Measurements from ENCODE around the gene ZFAND3.
"Not testable (repeated sequence)": the region's sequence is repeated elsewhere in the genome, so short reads cannot be mapped to it uniquely, and the experiment has no call there.

Gene ZFAND3

DNA sequence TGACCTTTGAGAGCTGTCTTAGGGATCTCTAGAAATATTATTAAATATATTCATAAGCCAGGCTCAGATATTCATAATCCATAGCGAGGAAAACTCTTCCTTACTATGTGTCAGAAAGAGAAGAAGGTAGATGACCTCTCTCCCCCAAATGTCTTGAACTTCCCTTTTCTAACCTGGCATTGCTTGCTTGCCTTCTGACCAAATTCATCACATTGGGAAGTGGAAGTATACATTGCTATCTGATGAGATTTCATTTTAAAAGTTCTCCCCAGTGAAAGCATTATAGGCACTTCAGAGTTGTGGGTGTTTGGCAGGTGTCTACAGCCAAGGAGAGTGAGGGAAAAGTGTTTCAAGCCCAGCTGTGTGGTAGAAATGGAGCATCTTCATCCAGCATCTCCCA is 197.3 kb downstream of the ZFAND3 start:
- DNase-seq = no peak

DNA sequence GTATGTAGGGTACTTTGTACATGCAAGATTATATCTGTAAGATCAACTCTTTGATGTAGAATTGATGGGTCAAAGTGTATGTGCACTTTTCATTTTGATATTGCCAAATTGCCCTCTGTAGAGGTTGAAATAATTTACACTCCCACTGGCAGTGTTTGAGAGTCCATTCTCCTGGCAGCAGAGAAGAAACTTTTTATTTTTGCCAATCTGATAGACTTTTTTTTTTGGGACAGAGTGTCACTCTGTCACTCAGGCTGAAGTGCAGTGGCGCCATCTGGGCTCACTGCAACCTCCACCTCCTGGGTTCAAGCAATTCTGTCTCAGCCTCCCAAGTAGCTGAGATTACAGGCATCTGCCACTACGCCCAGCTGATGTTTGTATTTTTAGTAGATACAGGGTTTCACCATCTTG is 199.2 kb downstream of the ZFAND3 start:
- no peak for DNase-seq

DNA sequence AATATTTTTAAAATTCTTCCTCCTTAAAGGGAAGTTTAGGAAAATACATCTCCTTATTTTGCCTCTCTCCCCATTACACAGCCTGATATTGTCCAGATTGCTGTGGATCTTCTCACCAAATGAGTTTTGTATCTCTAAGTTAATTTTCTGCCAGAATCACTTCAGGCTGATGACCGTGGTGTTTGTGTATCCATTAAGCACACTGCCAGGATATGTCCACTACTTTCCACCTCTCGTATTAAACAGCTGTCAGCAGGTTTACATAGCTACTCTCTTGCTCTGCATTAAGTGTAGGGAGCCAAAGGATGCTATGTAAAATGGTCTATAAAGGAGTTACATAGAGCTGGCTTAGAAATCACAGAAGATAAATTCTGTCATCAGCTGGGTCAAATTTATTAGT is 201.1 kb downstream of the ZFAND3 start:
- DNase-seq = peak; percentile 70

DNA sequence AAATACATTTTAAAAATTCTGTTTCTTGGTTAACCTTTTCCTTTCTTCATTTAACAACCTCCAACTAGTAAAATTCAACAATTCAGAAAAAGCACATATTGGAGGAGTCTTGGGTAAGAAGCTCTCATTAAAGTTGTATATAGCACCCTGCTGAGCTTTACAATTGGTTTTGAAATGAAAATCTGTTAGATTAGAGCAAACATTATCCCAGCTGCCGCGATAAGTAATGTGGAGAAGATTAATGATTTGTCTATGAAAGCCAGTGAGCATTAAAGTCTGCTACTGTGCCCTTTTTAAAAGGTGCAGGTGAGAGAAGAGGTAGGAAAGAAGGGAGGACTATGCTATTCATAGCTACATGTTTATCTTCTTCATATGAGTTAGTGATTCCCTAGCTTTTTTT is 201.5 kb downstream of the ZFAND3 start:
- peak; percentile 55 for DNase-seq

DNA sequence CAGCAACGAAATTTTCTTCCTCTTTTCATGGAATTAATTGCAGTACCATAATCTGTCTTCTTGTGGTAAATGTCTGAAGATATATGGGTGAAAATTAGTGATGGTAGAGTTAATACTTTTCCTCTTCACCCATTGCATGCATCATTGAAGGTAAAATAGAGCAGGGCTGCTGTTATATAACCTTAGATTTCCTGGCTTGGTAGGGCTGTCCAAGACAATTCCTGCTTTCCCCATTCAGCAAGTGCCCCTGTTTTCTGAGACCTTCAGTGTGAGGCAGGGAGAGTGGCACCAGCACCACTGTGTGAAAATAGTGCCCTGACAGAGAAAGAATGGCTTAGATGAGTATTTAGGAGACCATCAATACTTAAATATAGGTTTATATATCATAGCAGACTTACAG is 202.0 kb downstream of the ZFAND3 start:
- DNase-seq = no peak

DNA sequence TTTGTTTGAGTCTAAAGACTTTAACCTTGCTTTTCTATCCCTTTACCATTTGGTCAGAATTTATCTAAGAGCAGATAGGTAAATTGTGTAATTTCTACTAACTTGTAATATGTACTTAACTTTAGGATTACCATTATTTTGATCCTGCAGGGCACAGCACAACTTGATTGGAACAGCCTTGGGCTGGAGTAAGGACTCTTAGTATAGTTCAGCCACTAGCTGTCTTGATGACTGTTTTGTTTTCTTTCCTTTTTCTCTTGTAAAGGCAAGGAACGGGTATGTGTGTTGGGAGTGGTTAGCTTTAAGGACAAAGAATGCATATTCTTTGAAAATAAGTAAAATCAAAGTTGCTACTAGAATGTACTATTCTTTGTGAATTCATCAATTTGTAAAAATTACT is 203.2 kb downstream of the ZFAND3 start:
- no peak for DNase-seq

DNA sequence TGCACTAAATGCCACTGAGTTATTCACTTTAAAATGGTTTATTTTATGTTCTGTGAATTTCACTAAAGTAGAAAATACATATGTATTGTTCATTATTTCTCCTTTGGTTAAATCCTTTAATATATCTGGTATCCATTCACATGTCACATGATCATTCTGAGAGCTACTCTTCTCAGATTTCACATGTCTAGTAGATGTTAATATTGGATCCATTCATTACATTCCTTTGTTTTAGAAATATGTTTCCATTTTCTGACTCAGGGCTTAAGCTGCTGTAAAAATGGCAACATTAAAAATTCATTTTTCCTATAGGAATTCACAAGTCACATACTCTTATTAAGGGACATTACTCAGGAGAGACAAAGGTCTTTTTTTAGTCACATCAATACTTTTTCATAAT is 205.4 kb downstream of the ZFAND3 start:
- DNase-seq = no peak

DNA sequence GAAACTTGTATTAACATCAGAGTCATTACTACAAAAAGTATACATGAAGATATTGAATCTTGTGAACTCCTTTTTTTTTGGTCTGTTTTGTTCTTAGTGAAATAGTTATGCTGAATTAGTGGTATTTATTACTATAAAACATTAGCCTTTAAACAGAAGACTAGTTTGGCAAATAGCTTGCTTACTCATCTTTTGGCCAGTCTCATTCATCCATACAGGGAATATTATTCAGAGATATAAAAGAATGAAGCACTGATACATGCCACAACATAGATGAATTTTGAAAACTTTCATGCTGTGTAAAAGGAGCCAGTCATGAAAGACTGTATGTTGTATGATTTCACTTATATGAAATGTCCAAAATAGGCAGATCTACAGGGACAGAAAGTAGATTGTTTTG is 205.9 kb downstream of the ZFAND3 start:
- DNase-seq = no peak

DNA sequence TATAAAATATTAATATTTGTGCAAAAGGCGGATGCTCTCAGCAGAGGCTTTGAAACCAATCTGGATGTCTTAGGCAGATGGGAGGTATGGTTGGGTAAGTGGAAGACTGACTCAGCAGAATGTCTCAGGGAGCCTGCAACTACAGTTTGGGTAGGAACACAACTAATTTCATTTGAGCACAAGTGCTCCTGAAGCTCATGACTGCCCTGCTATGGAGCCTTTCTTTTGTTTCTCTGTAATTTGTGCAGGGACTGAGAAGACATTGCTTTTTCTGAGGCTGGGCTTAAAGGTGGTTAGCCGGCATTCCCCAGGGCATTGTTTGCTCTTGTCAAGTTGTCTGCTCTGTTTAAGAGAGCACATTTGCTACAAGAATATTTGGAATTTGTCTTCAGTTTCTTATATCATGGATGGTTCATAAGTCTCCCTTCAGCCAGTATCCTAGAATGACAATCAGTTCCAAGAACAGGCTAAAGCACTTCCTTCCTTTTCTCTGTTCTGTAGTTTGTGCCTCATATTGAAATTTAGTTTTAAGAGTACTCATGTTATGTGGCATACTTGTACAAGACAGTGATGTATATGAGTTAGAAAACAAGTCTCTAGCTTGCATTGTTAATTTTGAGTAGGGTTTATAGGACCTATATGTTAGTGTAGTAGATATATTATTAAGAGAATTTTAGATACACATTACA is 208.3 kb downstream of the ZFAND3 start:
- no peak for DNase-seq

DNA sequence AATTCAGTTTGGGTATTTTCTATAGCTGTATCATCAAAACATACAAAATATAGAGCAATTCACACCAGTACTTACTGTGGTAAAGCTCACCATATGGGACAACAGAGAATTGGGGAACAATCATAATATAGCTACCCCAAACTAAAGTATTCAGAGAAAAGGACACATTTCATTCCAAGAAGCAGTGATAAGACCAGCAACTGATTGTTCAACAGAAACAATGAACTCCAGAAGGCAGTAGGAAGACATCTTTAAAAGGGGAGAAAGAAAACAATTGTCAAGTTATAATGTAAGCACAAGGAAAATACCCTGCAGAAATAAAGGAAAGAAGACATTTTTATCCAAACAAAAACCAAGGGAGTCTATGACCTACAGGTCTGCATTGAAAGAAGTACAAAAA is 210.9 kb downstream of the ZFAND3 start:
- no peak for DNase-seq

DNA sequence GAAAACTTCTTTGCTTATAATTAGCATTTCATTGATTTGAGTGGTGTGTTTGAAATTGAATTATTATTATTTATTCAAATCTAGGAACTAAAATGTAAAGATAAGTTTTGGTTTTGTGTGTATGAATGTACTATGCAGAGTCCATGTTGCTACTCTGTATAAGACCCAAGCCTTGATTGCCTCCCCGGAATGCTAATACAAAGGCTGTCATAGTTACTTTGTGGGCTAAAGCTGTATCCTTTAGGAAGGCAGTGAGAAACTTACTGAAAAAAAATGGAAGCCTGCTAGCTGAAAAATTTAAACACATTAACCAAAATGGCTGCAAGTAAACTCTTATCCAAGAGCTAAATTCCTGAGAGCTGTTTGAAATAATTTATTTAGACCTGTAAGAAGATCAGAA is 213.3 kb downstream of the ZFAND3 start:
- DNase-seq = no peak

DNA sequence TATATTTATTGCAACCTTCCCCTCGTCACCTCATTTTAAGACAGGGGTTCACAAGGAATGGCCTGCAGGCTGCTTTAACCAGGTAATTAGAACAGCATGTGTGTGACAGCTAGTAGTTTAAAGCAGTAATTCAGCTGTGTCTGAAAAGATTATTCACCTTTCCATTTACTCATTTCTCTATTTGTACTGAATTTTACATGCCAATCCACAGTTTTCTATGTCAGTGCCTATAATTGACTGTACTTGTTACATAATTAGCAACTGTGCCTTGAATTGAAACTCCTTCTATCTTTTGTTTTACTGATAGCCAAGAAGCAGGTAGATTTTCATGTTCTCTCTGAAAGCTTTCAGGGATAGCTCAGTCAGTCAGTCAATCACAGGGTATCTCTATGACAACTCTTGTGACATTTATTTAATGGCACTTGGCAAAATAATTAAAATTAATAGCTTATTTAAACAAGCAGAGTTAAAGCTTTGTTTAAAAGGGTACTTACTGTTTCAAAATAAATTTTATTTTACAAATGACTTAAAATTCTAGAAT is 214.0 kb downstream of the ZFAND3 start:
- no peak for DNase-seq

DNA sequence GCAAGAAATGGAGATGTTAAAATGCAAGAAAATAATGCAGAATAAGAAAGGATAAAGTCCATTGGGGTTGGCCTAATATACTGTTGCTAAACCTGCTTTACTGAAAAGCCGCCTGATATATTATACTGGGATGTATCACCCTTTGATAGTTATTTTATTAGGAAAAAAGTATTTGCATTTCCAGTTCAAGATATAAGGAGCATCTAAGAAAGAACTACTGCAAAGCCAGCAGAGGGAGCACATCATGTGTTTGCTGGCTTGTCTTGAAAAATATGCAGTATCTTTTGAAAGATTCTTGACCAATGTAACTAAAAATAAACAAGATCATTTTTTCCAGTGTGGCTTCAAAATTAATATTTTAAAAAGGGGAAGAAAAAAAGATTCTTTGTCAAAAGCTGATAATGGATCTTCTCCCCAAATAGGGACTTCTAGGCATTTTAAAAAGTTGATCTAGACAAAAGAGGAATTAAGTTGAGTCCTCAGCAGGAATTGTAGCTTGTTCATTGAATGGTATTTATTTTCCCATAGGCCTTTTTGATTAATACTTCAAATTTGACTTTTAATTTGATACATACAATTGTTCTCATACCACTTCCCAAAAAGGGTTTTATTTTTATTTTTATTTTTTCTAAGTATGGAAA is 214.9 kb downstream of the ZFAND3 start:
- no peak for DNase-seq

DNA sequence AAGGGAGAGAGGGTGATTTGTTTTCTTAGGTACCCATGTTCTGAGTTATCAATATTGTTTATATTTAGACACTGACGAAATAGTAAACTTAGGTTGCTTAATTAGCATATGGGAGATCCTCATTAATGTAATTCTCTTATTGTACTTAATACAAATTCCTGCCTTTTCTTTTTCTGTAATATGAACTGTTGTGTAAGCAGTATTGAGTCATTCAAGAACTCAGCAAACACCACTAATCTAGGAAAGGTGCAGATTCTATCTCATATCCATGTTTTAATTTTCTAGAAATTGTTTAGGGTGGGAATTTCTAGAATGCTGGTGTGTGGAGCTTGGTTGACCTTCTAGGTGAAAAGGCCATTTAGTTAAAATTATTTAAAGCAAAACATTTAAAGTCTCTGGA is 216.0 kb downstream of the ZFAND3 start:
- DNase-seq = no peak

DNA sequence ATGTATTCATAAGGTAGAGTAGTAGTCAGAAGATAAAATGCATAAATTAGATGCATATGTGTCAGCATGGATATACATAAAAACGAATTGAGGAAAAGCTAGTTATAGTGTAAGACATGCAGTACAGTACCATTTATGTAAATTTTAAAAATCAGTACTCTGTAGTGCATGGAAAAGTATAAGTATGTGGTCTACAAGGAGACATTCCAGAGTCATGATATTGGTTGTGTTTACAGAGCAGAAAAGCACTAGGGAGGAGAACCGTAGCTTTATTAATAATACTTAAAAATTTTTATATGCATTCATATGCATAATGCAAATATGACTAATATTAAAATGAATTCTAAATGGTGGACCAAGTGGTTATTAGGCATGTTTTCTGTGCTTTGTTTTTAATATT is 220.0 kb downstream of the ZFAND3 start:
- DNase-seq = no peak

DNA sequence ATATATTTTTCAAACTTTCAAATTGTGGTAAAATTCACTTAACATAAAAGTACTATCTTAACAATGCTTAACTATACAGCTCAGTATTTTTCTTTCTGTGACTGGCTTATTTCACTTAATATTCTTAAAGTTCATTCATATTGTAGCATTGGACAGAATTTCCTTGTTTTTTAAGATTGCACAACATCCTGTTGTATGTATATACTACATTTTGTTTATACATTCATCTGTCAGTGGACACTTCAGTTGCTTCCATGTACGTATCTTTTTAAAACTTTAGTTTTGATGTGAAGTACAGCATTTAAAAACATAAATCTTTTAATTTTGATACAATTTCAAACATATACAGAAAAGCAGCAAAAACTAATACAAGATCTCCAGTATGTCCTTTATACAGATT is 220.7 kb downstream of the ZFAND3 start:
- no peak for DNase-seq

DNA sequence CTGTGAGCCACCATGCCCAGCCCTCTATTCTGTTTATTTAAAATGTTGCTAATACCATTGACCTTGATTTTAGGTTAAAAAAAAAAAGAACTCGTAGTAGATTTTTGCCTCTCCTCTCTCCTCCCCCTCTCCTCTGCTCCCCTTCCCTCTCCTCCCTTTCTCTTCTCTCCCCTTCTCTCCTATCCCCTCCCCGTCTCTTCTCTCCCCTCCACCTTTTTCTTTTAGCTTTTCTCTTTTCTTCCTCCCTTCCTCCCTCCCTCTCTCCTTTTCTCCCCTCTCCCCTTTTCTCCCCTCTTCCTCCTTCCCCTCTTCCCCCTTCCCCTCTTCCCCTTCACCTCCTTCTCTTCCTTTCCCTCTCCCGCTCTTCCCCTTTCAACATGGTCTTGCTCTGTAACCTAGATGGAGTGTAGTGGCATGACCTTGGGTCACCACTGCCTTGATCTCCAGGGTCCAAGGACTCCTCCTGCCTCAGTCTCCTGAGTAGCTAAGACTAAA is 223.8 kb downstream of the ZFAND3 start:
- DNase-seq = no peak

DNA sequence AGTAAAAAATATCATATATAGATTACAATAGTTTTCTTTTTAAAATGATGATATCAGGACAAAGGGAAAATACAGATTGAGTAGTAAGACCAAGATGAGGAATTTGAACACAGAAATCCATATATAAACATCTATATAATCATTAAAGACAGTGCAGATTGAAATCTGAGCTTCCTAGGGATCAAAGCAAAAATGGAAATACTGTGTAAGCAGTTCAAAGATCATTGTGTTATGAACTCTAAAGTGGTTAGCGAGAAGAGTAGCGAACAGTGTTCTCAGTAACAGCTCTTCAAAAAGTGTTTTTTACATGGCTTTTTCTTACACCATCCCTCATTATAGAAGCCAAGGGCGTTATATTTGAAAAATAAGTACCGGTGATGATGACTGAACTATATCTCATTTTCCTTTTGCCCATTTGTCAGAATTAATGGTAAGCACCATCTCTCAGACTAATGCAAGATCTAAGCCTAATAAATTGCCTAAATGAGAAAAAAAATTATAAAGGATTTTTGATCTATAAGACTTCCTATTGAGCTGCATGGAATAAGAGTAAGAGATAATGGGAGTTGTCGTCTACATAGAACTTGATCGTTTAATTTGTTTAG is 226.3 kb downstream of the ZFAND3 start:
- DNase-seq = no peak

DNA sequence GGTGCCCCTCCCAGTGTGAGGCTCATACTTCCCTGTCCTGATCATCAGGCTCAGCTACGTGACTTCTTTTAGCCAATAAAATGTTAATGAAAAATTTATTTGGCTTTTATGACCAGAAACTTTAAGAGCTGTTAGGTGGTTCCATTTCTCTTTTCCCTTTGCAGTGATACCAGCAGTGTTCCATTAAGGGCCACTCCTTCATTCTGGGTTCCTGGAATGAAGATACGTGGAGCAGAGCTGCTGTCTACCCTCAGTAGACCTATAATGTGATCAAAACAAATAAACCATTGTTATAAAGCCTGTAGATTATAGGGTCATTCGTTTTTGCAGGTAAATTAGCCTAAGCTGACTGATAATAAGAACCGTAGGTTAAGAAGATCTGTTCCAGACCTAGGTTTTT is 228.0 kb downstream of the ZFAND3 start:
- no peak for DNase-seq

DNA sequence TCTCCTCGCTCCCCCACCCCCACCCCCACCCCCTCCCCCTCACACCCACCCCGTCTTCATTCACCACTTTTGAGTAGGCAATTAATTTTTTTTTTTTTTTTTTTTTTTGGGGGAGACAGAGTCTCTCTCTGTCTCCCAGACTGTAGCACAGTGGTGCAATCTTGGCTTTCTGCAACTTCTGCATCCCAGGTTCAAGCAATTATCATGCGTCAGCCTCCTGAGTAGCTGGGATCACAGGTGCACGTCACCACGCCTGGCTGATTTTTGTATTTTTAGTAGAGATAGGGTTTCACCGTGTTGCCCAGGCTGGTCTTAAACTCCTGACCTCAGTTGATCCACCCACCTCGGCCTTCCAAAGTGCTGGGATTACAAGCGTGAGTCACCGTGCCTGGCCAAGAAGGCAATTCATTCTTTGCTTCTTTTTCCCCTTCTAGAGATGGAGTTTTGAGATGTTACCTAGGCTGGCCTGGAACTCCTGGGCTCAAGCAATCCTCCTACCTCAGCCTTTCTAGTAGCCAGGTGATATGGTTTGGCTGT is 230.4 kb downstream of the ZFAND3 start:
- DNase-seq = not testable (repeated sequence)

DNA sequence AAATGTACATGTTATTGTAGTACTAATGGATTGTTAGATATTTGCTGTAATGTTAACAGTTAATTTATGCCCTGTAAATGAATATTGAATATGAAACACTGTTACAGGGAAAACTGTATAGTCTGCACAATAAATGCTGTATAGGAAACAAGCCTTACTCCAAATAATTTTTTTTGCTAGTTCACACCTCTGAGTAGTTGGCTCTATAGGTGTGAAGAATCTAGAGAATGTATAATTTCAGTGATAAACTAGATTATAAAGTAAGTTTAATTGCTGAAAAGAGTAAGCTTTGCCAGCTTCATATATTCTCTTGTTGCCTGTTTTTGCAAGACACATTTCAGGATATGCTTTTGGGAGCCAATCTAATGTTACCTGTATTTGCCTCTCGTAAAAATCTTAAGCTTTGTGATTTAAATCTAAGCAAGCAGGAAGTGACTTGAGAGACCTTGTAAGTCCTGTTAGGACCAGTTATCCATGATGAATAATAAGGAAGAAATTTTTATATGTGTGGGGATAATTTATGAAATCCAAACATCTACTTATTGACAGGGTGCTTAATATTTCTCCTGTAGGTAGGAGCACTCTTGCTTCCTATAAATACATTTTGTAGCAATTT is 232.4 kb downstream of the ZFAND3 start:
- no peak for DNase-seq

DNA sequence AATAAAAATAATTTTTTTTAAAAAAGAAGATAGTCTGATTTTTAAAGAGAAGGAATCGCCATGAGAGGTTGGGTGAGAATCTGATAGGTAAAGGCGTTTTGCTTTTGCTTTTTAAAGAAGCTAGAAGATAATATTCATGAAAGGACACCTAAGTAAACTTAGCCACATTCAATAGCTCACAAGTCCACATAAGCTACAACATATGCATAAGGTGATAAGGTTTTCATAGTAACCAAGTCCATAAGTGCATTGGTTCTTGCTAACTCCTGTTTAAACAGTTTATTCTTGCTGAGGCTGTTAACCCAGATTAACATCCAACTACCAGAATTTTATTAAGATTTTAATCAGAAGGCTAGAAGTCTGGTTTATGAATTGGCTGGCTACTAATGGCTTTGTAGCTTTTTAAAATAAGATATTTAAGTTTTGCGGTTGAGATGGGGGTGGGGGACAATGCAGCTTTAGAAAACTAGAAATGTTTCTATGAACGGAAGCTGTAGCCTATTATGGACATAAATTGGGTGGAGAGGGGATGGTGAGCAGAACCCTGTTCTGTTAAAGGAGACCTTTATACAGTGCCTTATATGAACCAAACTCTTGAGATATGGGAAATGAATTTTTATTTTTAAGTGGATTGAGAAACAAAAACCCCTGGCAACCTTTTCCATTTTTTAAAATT is 235.1 kb downstream of the ZFAND3 start:
- no peak for DNase-seq

DNA sequence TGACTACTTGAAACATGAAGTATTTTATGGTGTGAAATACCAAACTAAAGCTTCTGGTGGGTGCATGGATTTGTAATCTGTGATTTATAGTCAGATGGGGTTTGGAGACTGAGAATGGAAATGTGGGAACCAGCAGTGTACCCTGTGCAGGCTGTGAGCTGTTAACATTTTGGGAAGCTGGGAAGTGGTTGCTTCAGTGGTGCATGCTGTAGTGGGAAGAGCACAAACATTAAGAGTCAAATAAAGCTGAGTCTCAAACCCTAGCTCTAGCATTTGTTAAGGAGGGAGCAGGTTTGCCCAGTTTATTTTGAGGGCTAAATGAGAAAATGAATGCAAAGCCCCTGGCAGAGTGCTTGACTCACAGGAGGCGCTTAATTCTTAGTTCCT is 235.7 kb downstream of the ZFAND3 start:
- no peak for DNase-seq

Measured in NCI-H1092 (cell line).